ENCODE results near the gene ZNF23.

Gene ZNF23

GRCh38 chr16:71399801-71400563 lies 62.1 kb downstream of the ZNF23 start:
- in situ Hi-C loops (cut with MboI; ENCODE audit: low sequenced_read_pairs), result no loop called here
